ENCODE results near the gene ITGA3. TPM values are rescaled to one million over a fixed set of nuclear protein-coding genes. Genes with fewer than 3 reads are reported as not detected.

ITGA3 gene
- total RNA-seq, 1 experiment from 2014 or later, result 14.7 TPM

DNA sequence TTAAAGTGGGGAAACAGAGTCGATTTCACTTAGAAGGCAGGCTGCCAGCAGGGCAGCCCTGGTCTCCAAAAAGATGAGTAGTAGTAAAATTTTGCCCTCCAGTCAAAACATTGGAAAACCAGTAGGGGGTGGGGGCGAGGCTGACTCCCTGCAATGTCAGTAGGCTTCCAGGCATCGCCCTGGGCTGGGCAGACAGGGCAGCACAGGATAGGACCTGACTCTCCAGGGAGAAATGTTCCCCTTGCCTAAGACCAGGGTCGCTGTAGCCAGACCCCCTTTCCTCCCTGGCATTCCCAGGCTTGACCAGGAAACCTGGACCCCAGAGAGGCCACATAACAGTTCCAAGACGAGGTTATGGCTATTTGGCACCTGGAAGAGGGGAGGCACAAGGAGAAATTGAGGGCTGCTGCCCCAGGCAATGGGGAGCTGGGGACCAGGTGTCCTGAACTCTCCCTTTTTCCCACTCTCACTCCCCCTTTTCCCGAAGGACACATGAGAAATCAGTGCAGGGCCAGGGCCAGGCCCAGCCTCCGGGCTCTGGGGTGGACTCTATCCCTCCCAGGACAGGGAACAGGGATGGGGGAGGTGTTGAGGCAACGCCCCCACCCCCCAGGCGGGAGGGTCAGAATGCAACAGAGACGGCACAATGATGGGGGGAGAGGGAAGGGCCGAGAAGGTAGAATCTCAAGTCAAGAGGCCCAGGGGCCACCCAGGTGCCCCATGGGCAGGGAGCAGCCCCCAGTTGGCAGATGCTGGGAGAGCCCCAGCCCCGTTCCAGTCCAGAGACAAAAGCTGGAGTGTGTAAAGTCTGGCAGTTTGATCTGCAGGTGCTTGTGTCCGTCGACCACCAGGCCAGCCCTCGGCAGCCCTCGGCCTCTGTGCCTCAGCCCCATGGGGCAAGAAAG, 78.5 kb downstream of the ITGA3 start:
- intact Hi-C loops (cut with micrococcal nuclease; ENCODE audit: unreplicated experiment), result loop anchor here (5.0 kb wide), 1 partner anchor 167 kb away; the partner anchor contains the start of gene DLX4
- peaks cover 61% of the 10 kb centered on the region for H3K36me3 Mint-ChIP-seq (ENCODE audit: insufficient read depth, unreplicated experiment)
- ChIA-PET POLR2A (no interaction called here), CTCF (interaction anchor here (1.0 to 2.6 kb wide), 2 partner anchors 15 to 183 kb away, joined by 5 to 8 read pairs; no protein-coding TSS in a partner anchor)
- peaks cover 23% of the 10 kb centered on the region for H3K4me1 Mint-ChIP-seq (ENCODE audit: low read depth, unreplicated experiment)
- Histone ChIP-seq H3K27me3 (replicated peaks; ENCODE audit: control insufficient read depth, insufficient read depth, low read length) (no peaks in the 10 kb centered on the region), H3K36me3 (ENCODE audit: control insufficient read depth, insufficient read depth, low read length) (peaks cover 20% of the 10 kb centered on the region), H3K4me1 (peaks cover 19% of the 10 kb centered on the region), H3K9me3 (no peaks in the 10 kb centered on the region), H3K4me3 (ENCODE audit: low read depth, low read length) (no peak overlapping the region)
- no peak overlapping the region for H3K4me3 Mint-ChIP-seq (ENCODE audit: unreplicated experiment)
- no peak overlapping the region for H3K27ac Mint-ChIP-seq (ENCODE audit: unreplicated experiment)
- H3K27me3 Mint-ChIP-seq (ENCODE audit: insufficient read depth, unreplicated experiment), result no peaks in the 10 kb centered on the region
- peak in 1 of 2 experiments; percentile 51 for DNase-seq
- no peaks in the 10 kb centered on the region for H3K9me3 Mint-ChIP-seq (ENCODE audit: unreplicated experiment)
- BruUV-seq (replicated peaks), result TSS peak; percentile 32
- TF ChIP-seq, protein P1, sequence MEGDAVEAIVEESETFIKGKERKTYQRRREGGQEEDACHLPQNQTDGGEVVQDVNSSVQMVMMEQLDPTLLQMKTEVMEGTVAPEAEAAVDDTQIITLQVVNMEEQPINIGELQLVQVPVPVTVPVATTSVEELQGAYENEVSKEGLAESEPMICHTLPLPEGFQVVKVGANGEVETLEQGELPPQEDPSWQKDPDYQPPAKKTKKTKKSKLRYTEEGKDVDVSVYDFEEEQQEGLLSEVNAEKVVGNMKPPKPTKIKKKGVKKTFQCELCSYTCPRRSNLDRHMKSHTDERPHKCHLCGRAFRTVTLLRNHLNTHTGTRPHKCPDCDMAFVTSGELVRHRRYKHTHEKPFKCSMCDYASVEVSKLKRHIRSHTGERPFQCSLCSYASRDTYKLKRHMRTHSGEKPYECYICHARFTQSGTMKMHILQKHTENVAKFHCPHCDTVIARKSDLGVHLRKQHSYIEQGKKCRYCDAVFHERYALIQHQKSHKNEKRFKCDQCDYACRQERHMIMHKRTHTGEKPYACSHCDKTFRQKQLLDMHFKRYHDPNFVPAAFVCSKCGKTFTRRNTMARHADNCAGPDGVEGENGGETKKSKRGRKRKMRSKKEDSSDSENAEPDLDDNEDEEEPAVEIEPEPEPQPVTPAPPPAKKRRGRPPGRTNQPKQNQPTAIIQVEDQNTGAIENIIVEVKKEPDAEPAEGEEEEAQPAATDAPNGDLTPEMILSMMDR (IDR thresholded peaks at IDR 0.05; ENCODE audit: insufficient read depth in 1 of 2, low read depth in 1 of 2, low read length in 1 of 2, severe bottlenecking in 1 of 2, unreplicated experiment in 1 of 2), result peak; percentile 3 to 17

- ChIA-PET CTCF (interaction anchor here (0.6 to 2.6 kb wide), 4 partner anchors 14 to 365 kb away, joined by 3 to 8 read pairs (median 4); no protein-coding TSS in a partner anchor), POLR2A (no interaction called here)
- Histone ChIP-seq H3K4me3 (ENCODE audit: low read depth, low read length) (no peak overlapping the region), H3K9me3 (no peaks in the 10 kb centered on the region), H3K27me3 (replicated peaks; ENCODE audit: control insufficient read depth, insufficient read depth, low read length) (no peaks in the 10 kb centered on the region), H3K4me1 (peaks cover 19% of the 10 kb centered on the region), H3K36me3 (ENCODE audit: control insufficient read depth, insufficient read depth, low read length) (peaks cover 29% of the 10 kb centered on the region)
- intact Hi-C loops (cut with micrococcal nuclease; ENCODE audit: unreplicated experiment), result no loop called here
- Mint-ChIP-seq H3K27me3 (ENCODE audit: insufficient read depth, unreplicated experiment) (no peaks in the 10 kb centered on the region), H3K9me3 (ENCODE audit: unreplicated experiment) (no peaks in the 10 kb centered on the region), H3K36me3 (ENCODE audit: insufficient read depth, unreplicated experiment) (peaks cover 64% of the 10 kb centered on the region), H3K4me1 (ENCODE audit: low read depth, unreplicated experiment) (peaks cover 22% of the 10 kb centered on the region), H3K4me3 (ENCODE audit: unreplicated experiment) (no peak overlapping the region), H3K27ac (ENCODE audit: unreplicated experiment) (peak overlapping the region; percentile 23)
- BruUV-seq (replicated peaks), result no TSS peak
- TF ChIP-seq, protein P1 (IDR thresholded peaks at IDR 0.05; ENCODE audit: insufficient read depth in 1 of 2, low read depth in 1 of 2, low read length in 1 of 2, severe bottlenecking in 1 of 2, unreplicated experiment in 1 of 2), result no peak
- no peak for DNase-seq
These were observed 79.6 kb downstream of the ITGA3 start for GRCh38 chr17:50135316-50136095.

DNA sequence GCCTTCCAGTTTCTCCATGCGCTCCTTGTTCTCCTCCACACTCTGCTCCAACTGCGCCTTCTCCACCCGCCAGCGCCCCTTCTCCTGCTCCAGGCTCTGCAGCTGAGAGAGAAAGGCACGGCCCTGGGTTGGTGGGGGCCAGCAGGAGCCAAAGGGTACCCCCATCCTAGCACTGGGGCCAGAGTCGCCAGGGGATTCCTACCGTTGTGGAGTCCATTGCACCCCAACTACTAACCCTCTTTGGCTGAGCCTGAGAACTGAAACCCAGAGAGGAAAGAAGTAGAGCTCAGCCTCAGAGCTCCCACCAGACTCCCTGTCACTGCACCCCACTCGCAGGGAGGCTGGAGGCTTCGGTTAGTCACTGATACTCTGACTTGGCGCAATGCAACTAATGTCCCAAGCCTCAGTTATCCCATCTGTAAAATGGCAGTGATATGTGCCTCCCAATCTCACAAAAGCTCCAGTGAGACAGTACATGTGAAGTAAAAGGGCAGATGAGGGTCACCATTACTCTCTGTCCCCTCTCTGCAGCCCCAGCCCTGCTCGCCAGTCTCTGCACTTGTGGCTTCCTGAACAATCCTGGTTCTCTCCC, 80.3 kb downstream of the ITGA3 start:
- no peak for DNase-seq
- H3K36me3 ChIP-seq (ENCODE audit: control insufficient read depth, insufficient read depth, low read length), result peaks cover 32% of the 10 kb centered on the region

More for the DNA sequence above, 80.3 kb downstream of the ITGA3 start:
- POLR2A ChIA-PET, result no interaction called here
- Histone ChIP-seq H3K4me3 (ENCODE audit: low read depth, low read length) (no peak overlapping the region), H3K9me3 (no peaks in the 10 kb centered on the region), H3K27me3 (replicated peaks; ENCODE audit: control insufficient read depth, insufficient read depth, low read length) (no peaks in the 10 kb centered on the region), H3K4me1 (peaks cover 12% of the 10 kb centered on the region)
- TF ChIP-seq, protein P1 (IDR thresholded peaks at IDR 0.05; ENCODE audit: insufficient read depth in 1 of 2, low read depth in 1 of 2, low read length in 1 of 2, severe bottlenecking in 1 of 2, unreplicated experiment in 1 of 2), result no peak
- no peaks in the 10 kb centered on the region for H3K27me3 Mint-ChIP-seq (ENCODE audit: insufficient read depth, unreplicated experiment)
- peak overlapping the region; percentile 7 for H3K27ac Mint-ChIP-seq (ENCODE audit: unreplicated experiment)
- H3K9me3 Mint-ChIP-seq (ENCODE audit: unreplicated experiment), result no peaks in the 10 kb centered on the region
- H3K4me3 Mint-ChIP-seq (ENCODE audit: unreplicated experiment), result no peak overlapping the region
- intact Hi-C loops (cut with micrococcal nuclease; ENCODE audit: unreplicated experiment), result no loop called here
- CTCF ChIA-PET, result interaction anchor here (0.6 to 2.6 kb wide), 4 partner anchors 13 to 246 kb away, joined by 4 to 8 read pairs (median 4); no protein-coding TSS in a partner anchor
- peaks cover 16% of the 10 kb centered on the region for H3K4me1 Mint-ChIP-seq (ENCODE audit: low read depth, unreplicated experiment)
- no TSS peak for BruUV-seq (replicated peaks)
- peaks cover 64% of the 10 kb centered on the region for H3K36me3 Mint-ChIP-seq (ENCODE audit: insufficient read depth, unreplicated experiment)

Measured in Caco-2 (cell line).